HEK293 (cell line): ENCODE results near the gene DCDC1.

Experiments
- MZF1 ChIP-seq: fragments of 450-650 bp; formaldehyde crosslinking; IDR thresholded peaks from 2 replicates; pipeline ENCODE4 v1.5.1; 2017; ENCODE audit warnings: missing biosample characterization, missing genetic modification characterization, borderline replicate concordance
- SP2 ChIP-seq: fragments of 450-650 bp; formaldehyde crosslinking; IDR thresholded peaks from 2 replicates; pipeline ENCODE4 v1.5.1; 2016; ENCODE audit warnings: missing biosample characterization, missing genetic modification characterization
- TCF7L2 ChIP-seq: IDR thresholded peaks from 2 replicates; pipeline ENCODE4 v1.6.1; 2011; ENCODE audit warnings: low read depth, mild to moderate bottlenecking, inconsistent platforms, low read length, moderate library complexity, borderline replicate concordance
- YY1 ChIP-seq: fragments of 450-650 bp; formaldehyde crosslinking; IDR thresholded peaks from 2 replicates; pipeline ENCODE4 v1.5.1; 2018; ENCODE audit warnings: missing biosample characterization, missing genetic modification characterization
- ZFP69B ChIP-seq: fragments of 450-650 bp; formaldehyde crosslinking; IDR thresholded peaks from 2 replicates; pipeline ENCODE4 v1.5.1; 2016; ENCODE audit warnings: missing biosample characterization, missing genetic modification characterization
- ZNF121 ChIP-seq: fragments of 450-650 bp; formaldehyde crosslinking; IDR thresholded peaks from 2 replicates; pipeline ENCODE4 v1.5.1; 2016; ENCODE audit warnings: missing biosample characterization, missing genetic modification characterization
- ZNF133 ChIP-seq: fragments of 450-650 bp; formaldehyde crosslinking; IDR thresholded peaks from 2 replicates; pipeline ENCODE4 v1.5.1; 2016; ENCODE audit warnings: missing biosample characterization, missing genetic modification characterization
- ZNF138 ChIP-seq: fragments of 450-650 bp; formaldehyde crosslinking; IDR thresholded peaks from 2 replicates; pipeline ENCODE4 v1.5.1; 2016; ENCODE audit warnings: missing biosample characterization, missing genetic modification characterization, borderline replicate concordance
- ZNF626 ChIP-seq: fragments of 450-650 bp; sonication (Bioruptor Pico); formaldehyde crosslinking; IDR thresholded peaks from 2 replicates; pipeline ENCODE4 v1.5.1; 2018; ENCODE audit warnings: missing biosample characterization, missing genetic modification characterization, inconsistent platforms
- ZNF785 ChIP-seq: fragments of 450-650 bp; formaldehyde crosslinking; IDR thresholded peaks from 2 replicates; pipeline ENCODE4 v1.5.1; 2016; ENCODE audit warnings: missing biosample characterization, missing genetic modification characterization
- TF ChIP-seq, protein P1 (sequence below): fragments of 450-650 bp; formaldehyde crosslinking; IDR thresholded peaks from 2 replicates; pipeline ENCODE4 v1.5.1; 2016; ENCODE audit warnings: missing biosample characterization, missing genetic modification characterization
- TF ChIP-seq, protein P2 (sequence below): fragments of 450-650 bp; formaldehyde crosslinking; IDR thresholded peaks from 2 replicates; pipeline ENCODE4 v1.5.1; 2016; ENCODE audit warnings: missing biosample characterization, missing genetic modification characterization
- TF ChIP-seq, protein P3 (sequence below): fragments of 450-650 bp; formaldehyde crosslinking; IDR thresholded peaks from 2 replicates; pipeline ENCODE4 v1.5.1; 2016; ENCODE audit warnings: missing biosample characterization, missing genetic modification characterization, low read depth
- TF ChIP-seq, protein P4 (sequence below): fragments of 450-650 bp; formaldehyde crosslinking; IDR thresholded peaks from 2 replicates; pipeline ENCODE4 v1.5.1; 2016; ENCODE audit warnings: missing biosample characterization, missing genetic modification characterization

DNA sequence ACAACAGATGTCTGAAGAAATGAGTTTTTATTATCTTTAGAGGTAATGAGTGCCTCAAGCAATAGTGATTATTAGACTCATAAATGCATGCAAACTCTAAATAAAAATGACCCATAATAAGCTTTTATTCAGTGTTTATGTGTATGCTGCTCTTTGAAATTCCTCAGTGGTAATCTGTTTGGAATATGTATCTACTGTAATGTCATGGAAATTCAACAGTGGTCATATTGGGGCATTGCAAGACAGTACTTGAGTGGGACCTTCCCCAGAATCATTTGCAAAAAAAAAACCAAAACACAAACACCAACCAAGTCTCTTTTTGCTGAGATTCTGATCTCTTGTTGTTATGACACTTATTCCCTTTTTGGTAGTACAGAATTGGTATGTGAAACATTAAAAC, 35.1 kb upstream of the DCDC1 start:
- TF ChIP-seq MZF1 (tag by site-specific recombination) (no peak), ZNF121 (tag by site-specific recombination) (no peak), ZNF785 (no peak), SP2 (tag by site-specific recombination) (no peak), ZNF138 (tag by site-specific recombination) (no peak), ZNF626 (tag by site-specific recombination) (no peak), ZNF133 (tag by site-specific recombination) (no peak), ZFP69B (no peak), YY1 (tag by site-specific recombination) (no peak), TCF7L2 (no peak)
- TF ChIP-seq, protein P1, sequence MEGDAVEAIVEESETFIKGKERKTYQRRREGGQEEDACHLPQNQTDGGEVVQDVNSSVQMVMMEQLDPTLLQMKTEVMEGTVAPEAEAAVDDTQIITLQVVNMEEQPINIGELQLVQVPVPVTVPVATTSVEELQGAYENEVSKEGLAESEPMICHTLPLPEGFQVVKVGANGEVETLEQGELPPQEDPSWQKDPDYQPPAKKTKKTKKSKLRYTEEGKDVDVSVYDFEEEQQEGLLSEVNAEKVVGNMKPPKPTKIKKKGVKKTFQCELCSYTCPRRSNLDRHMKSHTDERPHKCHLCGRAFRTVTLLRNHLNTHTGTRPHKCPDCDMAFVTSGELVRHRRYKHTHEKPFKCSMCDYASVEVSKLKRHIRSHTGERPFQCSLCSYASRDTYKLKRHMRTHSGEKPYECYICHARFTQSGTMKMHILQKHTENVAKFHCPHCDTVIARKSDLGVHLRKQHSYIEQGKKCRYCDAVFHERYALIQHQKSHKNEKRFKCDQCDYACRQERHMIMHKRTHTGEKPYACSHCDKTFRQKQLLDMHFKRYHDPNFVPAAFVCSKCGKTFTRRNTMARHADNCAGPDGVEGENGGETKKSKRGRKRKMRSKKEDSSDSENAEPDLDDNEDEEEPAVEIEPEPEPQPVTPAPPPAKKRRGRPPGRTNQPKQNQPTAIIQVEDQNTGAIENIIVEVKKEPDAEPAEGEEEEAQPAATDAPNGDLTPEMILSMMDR (tag by site-specific recombination): no peak
- TF ChIP-seq, protein P2, sequence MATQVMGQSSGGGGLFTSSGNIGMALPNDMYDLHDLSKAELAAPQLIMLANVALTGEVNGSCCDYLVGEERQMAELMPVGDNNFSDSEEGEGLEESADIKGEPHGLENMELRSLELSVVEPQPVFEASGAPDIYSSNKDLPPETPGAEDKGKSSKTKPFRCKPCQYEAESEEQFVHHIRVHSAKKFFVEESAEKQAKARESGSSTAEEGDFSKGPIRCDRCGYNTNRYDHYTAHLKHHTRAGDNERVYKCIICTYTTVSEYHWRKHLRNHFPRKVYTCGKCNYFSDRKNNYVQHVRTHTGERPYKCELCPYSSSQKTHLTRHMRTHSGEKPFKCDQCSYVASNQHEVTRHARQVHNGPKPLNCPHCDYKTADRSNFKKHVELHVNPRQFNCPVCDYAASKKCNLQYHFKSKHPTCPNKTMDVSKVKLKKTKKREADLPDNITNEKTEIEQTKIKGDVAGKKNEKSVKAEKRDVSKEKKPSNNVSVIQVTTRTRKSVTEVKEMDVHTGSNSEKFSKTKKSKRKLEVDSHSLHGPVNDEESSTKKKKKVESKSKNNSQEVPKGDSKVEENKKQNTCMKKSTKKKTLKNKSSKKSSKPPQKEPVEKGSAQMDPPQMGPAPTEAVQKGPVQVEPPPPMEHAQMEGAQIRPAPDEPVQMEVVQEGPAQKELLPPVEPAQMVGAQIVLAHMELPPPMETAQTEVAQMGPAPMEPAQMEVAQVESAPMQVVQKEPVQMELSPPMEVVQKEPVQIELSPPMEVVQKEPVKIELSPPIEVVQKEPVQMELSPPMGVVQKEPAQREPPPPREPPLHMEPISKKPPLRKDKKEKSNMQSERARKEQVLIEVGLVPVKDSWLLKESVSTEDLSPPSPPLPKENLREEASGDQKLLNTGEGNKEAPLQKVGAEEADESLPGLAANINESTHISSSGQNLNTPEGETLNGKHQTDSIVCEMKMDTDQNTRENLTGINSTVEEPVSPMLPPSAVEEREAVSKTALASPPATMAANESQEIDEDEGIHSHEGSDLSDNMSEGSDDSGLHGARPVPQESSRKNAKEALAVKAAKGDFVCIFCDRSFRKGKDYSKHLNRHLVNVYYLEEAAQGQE (tag by site-specific recombination): no peak
- TF ChIP-seq, protein P3, sequence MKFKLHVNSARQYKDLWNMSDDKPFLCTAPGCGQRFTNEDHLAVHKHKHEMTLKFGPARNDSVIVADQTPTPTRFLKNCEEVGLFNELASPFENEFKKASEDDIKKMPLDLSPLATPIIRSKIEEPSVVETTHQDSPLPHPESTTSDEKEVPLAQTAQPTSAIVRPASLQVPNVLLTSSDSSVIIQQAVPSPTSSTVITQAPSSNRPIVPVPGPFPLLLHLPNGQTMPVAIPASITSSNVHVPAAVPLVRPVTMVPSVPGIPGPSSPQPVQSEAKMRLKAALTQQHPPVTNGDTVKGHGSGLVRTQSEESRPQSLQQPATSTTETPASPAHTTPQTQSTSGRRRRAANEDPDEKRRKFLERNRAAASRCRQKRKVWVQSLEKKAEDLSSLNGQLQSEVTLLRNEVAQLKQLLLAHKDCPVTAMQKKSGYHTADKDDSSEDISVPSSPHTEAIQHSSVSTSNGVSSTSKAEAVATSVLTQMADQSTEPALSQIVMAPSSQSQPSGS: no peak
- TF ChIP-seq, protein P4, sequence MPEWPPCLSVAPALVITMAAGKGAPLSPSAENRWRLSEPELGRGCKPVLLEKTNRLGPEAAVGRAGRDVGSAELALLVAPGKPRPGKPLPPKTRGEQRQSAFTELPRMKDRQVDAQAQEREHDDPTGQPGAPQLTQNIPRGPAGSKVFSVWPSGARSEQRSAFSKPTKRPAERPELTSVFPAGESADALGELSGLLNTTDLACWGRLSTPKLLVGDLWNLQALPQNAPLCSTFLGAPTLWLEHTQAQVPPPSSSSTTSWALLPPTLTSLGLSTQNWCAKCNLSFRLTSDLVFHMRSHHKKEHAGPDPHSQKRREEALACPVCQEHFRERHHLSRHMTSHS: no peak
